NB4 (cell line): ENCODE measurements around the gene DENND4A.

Experiments
- CTCF ChIP-seq: IDR thresholded peaks from one replicate; pipeline ENCODE4 v1.5.1; 2012; ENCODE audit warnings: low read depth, low read length
- MAX ChIP-seq: IDR thresholded peaks from 2 replicates; pipeline ENCODE4 v1.6.1; 2011; ENCODE audit warnings: low read depth, low read length
- MYC ChIP-seq: IDR thresholded peaks from 2 replicates; pipeline ENCODE4 v1.6.1; 2011; ENCODE audit warnings: low read depth, low read length
- POLR2A ChIP-seq: IDR thresholded peaks from 2 replicates; pipeline ENCODE4 v1.6.1; 2011; ENCODE audit warnings: mild to moderate bottlenecking; ENCODE audit not compliant: insufficient read length; ENCODE audit errors: extremely low read depth

- TF ChIP-seq CTCF, result no peak
- no peak for TF ChIP-seq POLR2A
- TF ChIP-seq MYC, result no peak
- no peak for TF ChIP-seq MAX
Observed at GRCh38 chr15:65767895-65768294, 24.2 kb downstream of the DENND4A start.
